Endothelial cell (in vitro differentiated cells): ENCODE data around the gene BANP. TPM values are rescaled to one million over a fixed set of nuclear protein-coding genes. Genes with fewer than 3 reads are reported as not detected.

Experiments
- DNase-seq: peaks from one replicate; pipeline ENCODE4 v3.0.0; 2021; ENCODE audit warnings: low spot score
- H3K27ac Mint-ChIP-seq: one replicate; pipeline ENCODE4 v1.8.0; 2021; ENCODE audit warnings: mixed read lengths, inconsistent platforms; ENCODE audit not compliant: unreplicated experiment
- H3K27me3 Mint-ChIP-seq: one replicate; pipeline ENCODE4 v1.8.0; 2021; ENCODE audit warnings: mild to moderate bottlenecking, moderate library complexity, mixed read lengths, inconsistent platforms; ENCODE audit not compliant: unreplicated experiment
- H3K36me3 Mint-ChIP-seq: one replicate; pipeline ENCODE4 v1.8.0; 2021; ENCODE audit warnings: mild to moderate bottlenecking, low read depth, mixed read lengths, inconsistent platforms; ENCODE audit not compliant: unreplicated experiment
- H3K4me1 Mint-ChIP-seq: one replicate; pipeline ENCODE4 v1.8.0; 2021; ENCODE audit warnings: mild to moderate bottlenecking, mixed read lengths, inconsistent platforms; ENCODE audit not compliant: unreplicated experiment
- H3K4me3 Mint-ChIP-seq: one replicate; pipeline ENCODE4 v1.8.0; 2021; ENCODE audit warnings: mild to moderate bottlenecking, mixed read lengths, inconsistent platforms; ENCODE audit not compliant: unreplicated experiment
- H3K9me3 Mint-ChIP-seq: one replicate; pipeline ENCODE4 v1.8.0; 2021; ENCODE audit warnings: mixed read lengths, inconsistent platforms; ENCODE audit not compliant: unreplicated experiment
- CTCF ChIP-seq: fragments of 200-600 bp; sonication (generic); IDR thresholded peaks from one replicate; pipeline ENCODE4 v1.5.0; 2021; ENCODE audit warnings: antibody characterized with exemption; ENCODE audit not compliant: unreplicated experiment
- total RNA-seq: library from RNA; stranded (reverse); fragmentation: NEBNext Ultra II Directional; extraction: Animal tissue kit (Norgen Biotek cat#: 25700); gene quantifications from one replicate; pipeline ENCODE4 v1.2.1, GENCODE V29; 2021; ENCODE audit not compliant: unreplicated experiment

Gene BANP
- total RNA-seq, 1 donor from 2014 or later: 33.3 TPM

DNA sequence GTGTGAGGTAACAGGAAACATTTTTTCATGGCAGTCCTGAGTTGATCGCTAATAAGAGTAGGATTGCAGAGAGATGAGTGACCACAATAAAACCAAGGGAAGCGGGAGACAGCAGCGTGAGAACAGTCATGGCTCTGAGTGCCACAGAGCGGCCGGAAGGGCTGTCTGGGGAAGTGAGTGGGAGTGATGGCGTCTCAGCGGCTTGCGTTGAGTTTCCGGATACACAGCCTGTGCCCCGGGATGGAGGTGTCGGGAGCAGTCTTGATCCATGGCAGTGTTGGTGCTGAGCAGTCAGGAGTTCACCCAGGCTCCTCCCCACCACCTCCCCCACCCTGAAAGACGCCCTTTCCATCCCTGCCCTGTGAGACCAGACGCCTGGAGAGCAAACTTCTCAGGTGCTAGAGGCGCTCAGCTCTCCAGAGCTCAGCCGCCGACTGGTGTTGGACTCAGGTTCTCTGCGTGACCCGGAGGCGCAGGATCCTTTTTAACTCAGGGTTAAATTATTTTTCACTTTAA, 59.8 kb downstream of the BANP start:
- Mint-ChIP-seq H3K27me3 (peaks cover 3% of the 10 kb centered on the region), H3K4me1 (peaks cover 24% of the 10 kb centered on the region), H3K27ac (no peak overlapping the region), H3K9me3 (no peaks in the 10 kb centered on the region), H3K4me3 (no peak overlapping the region), H3K36me3 (peaks cover 30% of the 10 kb centered on the region)
- DNase-seq: no peak
- TF ChIP-seq CTCF: no peak

GRCh38 chr16:88012360-88012759, 61.1 kb downstream of the BANP start:
- H3K27ac Mint-ChIP-seq: no peak overlapping the region
- no peak for DNase-seq
- H3K9me3 Mint-ChIP-seq: no peaks in the 10 kb centered on the region
- H3K36me3 Mint-ChIP-seq: peaks cover 25% of the 10 kb centered on the region
- peak overlapping the region; percentile 52 for H3K4me3 Mint-ChIP-seq
- TF ChIP-seq CTCF: no peak
- peaks cover 17% of the 10 kb centered on the region for H3K4me1 Mint-ChIP-seq
- H3K27me3 Mint-ChIP-seq: peaks cover 3% of the 10 kb centered on the region

- Mint-ChIP-seq H3K27me3 (peaks cover 3% of the 10 kb centered on the region), H3K36me3 (peaks cover 19% of the 10 kb centered on the region), H3K9me3 (no peaks in the 10 kb centered on the region), H3K4me3 (no peak overlapping the region), H3K27ac (no peak overlapping the region), H3K4me1 (peaks cover 9% of the 10 kb centered on the region)
- no peak for DNase-seq
- TF ChIP-seq CTCF: no peak
Measured at GRCh38 chr16:88013091-88013609, 61.9 kb downstream of the BANP start.

DNA sequence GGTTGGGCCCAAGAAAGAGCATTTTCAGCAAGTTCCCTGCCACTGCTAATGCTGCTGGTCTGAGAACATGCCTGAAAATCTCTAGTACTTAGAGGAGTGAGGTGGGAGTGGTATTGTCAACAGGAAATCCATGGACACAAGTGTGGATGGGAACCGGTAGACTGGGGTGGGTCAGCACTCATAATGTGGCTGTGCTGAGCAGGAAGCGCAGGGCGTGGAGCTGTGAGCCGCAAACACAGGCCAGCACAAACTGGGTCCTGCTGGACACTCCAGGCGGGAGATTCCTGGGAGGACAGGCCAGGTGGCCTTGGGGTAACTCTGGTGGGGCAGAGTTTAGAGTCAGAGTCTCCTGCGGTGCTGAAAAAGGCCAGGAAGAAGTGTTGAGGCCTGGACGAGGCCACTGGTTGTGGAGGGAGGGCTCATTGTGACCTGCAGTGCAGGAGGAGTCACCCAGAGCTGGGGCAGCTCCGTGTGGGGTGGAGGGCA, 62.6 kb downstream of the BANP start:
- H3K36me3 Mint-ChIP-seq: peaks cover 23% of the 10 kb centered on the region
- H3K27ac Mint-ChIP-seq: no peak overlapping the region

More for the DNA sequence above, 62.6 kb downstream of the BANP start:
- H3K4me3 Mint-ChIP-seq: peak overlapping the region; percentile 37
- no peaks in the 10 kb centered on the region for H3K9me3 Mint-ChIP-seq
- TF ChIP-seq CTCF: no peak
- no peak for DNase-seq
- peaks cover 9% of the 10 kb centered on the region for H3K4me1 Mint-ChIP-seq
- peaks cover 3% of the 10 kb centered on the region for H3K27me3 Mint-ChIP-seq
